ENCODE data around the gene KLK3. TPM values are rescaled to one million over a fixed set of nuclear protein-coding genes. Genes with fewer than 3 reads are reported as not detected.

The KLK3 gene
- polyA plus RNA-seq, 2 of the 4 experiments (the other 2 are of a cell fraction): not detected

GRCh38 chr19:50869479-50869878, 14.8 kb downstream of the KLK3 start:
- Histone ChIP-seq H3K27ac (no peak overlapping the region), H3K9me3 (0 out of 3 replicates have a peak, but pooled peaks cover 6% of the 10 kb centered on the region), H3K4me2 (no peak overlapping the region), H3K4me1 (no peaks in the 10 kb centered on the region), H3K4me3 (no peak overlapping the region)
- DNase-seq (ENCODE audit: low read depth in 1 of 2, low spot score in 1 of 2) (no peak), FAIRE-seq (no peak), ATAC-seq (no peak)
- POLR2A ChIA-PET: no interaction called here
- WGBS (ENCODE audit: missing lambda C conversion rate): 37% methylated on average over 4 of the region's 4 CpGs
- TF ChIP-seq MAZ (IDR thresholded peaks at IDR 0.05; ENCODE audit: borderline replicate concordance, low read depth, low read length) (no peak), POLR2AphosphoS2 (conservative IDR thresholded peaks at IDR 0.05; ENCODE audit: low read length) (no peak), RARB (CRISPR knock-in tag; IDR thresholded peaks at IDR 0.05) (no peak), FOXS1 (CRISPR knock-in tag; IDR thresholded peaks at IDR 0.05) (no peak), USF2 (IDR thresholded peaks at IDR 0.05) (no peak), HDAC2 (IDR thresholded peaks at IDR 0.05) (no peak), EHMT2 (IDR thresholded peaks at IDR 0.05; ENCODE audit: low read depth) (no peak), FOSL2 (IDR thresholded peaks at IDR 0.05) (no peak), FOSL2 (CRISPR knock-in tag; IDR thresholded peaks at IDR 0.05) (no peak), HEYL (CRISPR knock-in tag; IDR thresholded peaks at IDR 0.05) (no peak), TFCP2L1 (CRISPR knock-in tag; IDR thresholded peaks at IDR 0.05) (no peak), BHLHE40 (IDR thresholded peaks at IDR 0.05; ENCODE audit: low read depth, low read length) (no peak), TP53 (CRISPR knock-in tag; IDR thresholded peaks at IDR 0.05) (no peak)
- CTCF ChIA-PET: interaction anchor here (0.6 to 1.2 kb wide), 4 partner anchors 31 to 262 kb away, joined by 3 to 4 read pairs (median 4); no protein-coding TSS in a partner anchor

- TF ChIP-seq HES2 (IDR thresholded peaks at IDR 0.05) (no peak), ZSCAN20 (CRISPR knock-in tag; IDR thresholded peaks at IDR 0.05) (no peak), HOXB13 (CRISPR knock-in tag; IDR thresholded peaks at IDR 0.05; ENCODE audit: low read depth) (no peak), CEBPB (IDR thresholded peaks at IDR 0.05) (no peak), RAD21 (conservative IDR thresholded peaks at IDR 0.05 in 1 of 2, IDR thresholded peaks at IDR 0.05 in 1 of 2) (peak in 1 of 2 experiments; percentile 39; a peak in 2 of 5 replicates), TFCP2L1 (CRISPR knock-in tag; IDR thresholded peaks at IDR 0.05) (no peak), CHD4 (IDR thresholded peaks at IDR 0.05; ENCODE audit: borderline replicate concordance) (no peak), ZFP36 (IDR thresholded peaks at IDR 0.05; ENCODE audit: borderline replicate concordance, partially characterized antibody) (peak; percentile 6), CBX2 (IDR thresholded peaks at IDR 0.05; ENCODE audit: borderline replicate concordance, low read depth) (no peak), POLR2A (IDR thresholded peaks at IDR 0.05; ENCODE audit: low read length) (no peak), FOSL2 (IDR thresholded peaks at IDR 0.05) (no peak), FOSL2 (CRISPR knock-in tag; IDR thresholded peaks at IDR 0.05) (peak; percentile 55; the same call in 1 of the 2 replicates), RCOR1 (IDR thresholded peaks at IDR 0.05; ENCODE audit: low read depth, low read length) (no peak), CTCF (IDR thresholded peaks at IDR 0.05) (peak; percentile 28), MAX (IDR thresholded peaks at IDR 0.05) (peak; percentile 78), SMC3 (IDR thresholded peaks at IDR 0.05) (0 out of 3 replicates have a peak, but pooled peaks have one; percentile 14)
- FAIRE-seq: no peak
- 39% methylated on average over 25 of the region's 26 CpGs for WGBS (ENCODE audit: missing lambda C conversion rate)
- H3K27ac ChIP-seq: no peak overlapping the region
- CTCF ChIA-PET: interaction anchor here (0.6 to 1.0 kb wide), 3 partner anchors 51 to 195 kb away, joined by 3 to 4 read pairs (median 3); no protein-coding TSS in a partner anchor
- peak; percentile 44 to 88; a peak in 5 of 6 replicates for ATAC-seq
- H3K4me2 ChIP-seq: peak overlapping the region; percentile 47; the same call in 2 of the 3 replicates
- POLR2A ChIA-PET: no interaction called here
- H3K4me3 ChIP-seq: peak overlapping the region; percentile 13; the same call in 1 of the 3 replicates
- 0 out of 3 replicates have a peak, but pooled peaks cover 6% of the 10 kb centered on the region for H3K9me3 ChIP-seq
- DNase-seq (ENCODE audit: low read depth in 1 of 2, low spot score in 1 of 2): peak; percentile 65 to 90
- H3K4me1 ChIP-seq: no peaks in the 10 kb centered on the region
These were observed 15.8 kb downstream of the KLK3 start for GRCh38 chr19:50870417-50871089.

All from A549 (cell line).